ENCODE measurements around the gene NKD2.
A peak's percentile ranks its signal among the peaks of the same experiment; 100 is the strongest.
"Not testable (repeated sequence)": the region's sequence is repeated elsewhere in the genome, so short reads cannot be mapped to it uniquely, and the experiment has no call there.

The NKD2 gene, protein sequence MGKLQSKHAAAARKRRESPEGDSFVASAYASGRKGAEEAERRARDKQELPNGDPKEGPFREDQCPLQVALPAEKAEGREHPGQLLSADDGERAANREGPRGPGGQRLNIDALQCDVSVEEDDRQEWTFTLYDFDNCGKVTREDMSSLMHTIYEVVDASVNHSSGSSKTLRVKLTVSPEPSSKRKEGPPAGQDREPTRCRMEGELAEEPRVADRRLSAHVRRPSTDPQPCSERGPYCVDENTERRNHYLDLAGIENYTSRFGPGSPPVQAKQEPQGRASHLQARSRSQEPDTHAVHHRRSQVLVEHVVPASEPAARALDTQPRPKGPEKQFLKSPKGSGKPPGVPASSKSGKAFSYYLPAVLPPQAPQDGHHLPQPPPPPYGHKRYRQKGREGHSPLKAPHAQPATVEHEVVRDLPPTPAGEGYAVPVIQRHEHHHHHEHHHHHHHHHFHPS

DNA sequence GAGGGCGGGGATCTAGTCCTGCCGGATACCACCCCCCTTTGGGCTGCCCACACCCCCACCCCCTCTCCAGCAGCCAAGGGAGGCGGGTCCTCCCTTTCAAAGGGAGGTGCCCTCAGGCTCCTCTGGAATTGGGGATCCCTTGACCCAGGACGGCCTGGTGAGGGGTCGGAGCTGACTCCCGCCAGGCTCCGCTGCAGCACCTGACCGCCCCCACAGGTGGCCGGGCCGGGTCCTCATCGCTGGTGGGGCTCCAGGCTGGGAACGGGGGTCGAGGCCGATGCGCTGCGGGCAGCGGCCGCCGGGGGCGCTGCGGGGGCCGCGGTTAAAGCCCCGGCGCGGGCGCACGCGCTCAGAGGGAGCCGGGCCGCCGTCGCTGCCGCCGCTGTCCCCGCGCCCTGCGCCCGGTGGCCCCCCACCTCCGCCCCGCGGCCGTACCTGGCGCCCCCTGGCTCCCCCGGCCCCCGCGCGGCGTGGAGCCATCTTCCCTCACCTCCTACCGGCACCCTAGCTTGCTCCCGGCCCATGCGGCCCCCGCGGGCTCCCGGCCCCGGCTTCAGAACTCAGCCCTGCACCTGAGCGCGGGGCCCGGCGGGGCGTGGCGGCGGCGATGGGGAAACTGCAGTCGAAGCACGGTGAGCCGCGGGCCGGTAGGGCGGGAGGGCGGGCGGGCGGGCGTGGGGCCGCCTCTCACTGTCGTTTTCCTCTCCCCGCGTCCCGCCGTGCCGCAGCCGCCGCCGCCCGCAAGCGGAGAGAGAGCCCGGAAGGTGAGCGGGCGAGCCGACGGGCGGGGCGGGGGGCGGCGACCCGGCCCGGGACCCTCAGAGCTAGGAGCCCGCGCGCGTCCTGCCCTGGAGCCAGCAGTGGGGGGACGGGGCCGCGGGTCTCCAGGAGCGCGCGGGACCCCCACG lies at the start of gene NKD2:
TSS of gene NKD2 (plus strand) at position 352 of the 908 bp plus-strand sequence. CDS start at position 608, 256 bp downstream.
- DNase-seq (ENCODE audit: low spot score) = peak; percentile 69

DNA sequence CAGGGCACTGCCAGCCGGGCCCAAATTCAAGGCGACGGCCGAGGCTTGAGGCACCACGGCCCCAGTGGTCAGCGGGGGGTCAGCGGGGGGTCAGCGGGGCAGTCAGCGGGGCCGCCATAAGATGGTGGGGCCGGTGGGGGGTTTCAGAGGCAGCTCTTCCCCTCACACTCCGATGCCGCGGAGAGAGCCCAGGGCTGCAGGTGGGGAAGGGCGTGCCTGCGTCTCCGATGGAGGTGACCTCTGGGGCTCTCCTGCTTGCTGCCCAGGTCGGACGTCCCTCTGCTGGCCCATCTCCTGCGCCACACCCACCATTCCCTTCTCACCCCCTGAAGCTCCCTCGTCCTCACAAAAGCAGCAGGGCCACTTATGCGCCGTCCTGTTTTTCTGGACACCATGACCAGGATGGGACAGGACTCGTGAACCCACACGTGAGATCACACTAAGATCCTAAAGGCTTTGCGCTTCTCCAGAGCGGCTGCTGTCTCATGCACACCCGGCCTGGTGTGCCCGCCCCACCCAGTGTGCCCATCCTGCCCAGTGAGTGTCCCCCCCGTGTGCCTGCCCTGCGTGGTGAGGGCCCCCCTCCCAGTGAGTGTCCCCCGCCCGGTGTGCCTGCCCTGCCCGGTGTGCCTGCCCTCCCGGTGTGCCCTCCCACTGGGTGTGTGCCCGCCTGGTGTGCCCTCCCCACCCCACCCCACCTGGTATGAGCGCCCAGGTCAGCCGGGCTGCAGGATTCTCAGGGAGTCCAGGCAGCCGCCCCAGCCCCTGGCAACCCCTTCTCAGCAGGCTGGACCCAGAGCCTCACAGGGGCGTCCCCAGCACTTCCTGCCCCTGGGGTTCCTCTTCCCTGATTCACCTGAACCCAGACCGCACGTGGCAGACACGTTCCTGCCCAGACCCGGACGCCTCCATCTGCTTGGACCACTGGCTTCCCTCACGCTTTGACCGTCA lies 48.7 kb upstream of the NKD2 start:
- DNase-seq (ENCODE audit: low spot score) = no peak

DNA sequence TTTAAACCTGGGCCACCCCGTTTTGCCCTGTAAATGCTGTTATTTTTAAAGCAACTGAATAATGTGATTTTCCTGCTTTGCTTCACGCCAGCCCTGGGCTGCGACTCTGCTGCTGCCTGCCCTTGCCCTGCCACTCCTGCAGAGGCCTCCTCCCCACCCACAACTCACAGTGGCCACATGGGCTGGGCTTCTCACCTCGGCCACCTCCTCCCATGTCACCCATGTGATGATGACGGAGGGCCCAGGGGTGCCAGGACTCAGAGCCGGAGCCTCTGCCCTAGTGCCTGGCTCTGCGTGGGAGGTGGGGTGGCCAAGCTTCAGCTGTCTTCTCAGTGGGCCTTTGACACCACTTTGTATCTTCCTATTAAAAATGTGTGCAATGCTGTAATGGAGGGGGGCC lies 48.1 kb upstream of the NKD2 start:
- DNase-seq (ENCODE audit: low spot score) = no peak

DNA sequence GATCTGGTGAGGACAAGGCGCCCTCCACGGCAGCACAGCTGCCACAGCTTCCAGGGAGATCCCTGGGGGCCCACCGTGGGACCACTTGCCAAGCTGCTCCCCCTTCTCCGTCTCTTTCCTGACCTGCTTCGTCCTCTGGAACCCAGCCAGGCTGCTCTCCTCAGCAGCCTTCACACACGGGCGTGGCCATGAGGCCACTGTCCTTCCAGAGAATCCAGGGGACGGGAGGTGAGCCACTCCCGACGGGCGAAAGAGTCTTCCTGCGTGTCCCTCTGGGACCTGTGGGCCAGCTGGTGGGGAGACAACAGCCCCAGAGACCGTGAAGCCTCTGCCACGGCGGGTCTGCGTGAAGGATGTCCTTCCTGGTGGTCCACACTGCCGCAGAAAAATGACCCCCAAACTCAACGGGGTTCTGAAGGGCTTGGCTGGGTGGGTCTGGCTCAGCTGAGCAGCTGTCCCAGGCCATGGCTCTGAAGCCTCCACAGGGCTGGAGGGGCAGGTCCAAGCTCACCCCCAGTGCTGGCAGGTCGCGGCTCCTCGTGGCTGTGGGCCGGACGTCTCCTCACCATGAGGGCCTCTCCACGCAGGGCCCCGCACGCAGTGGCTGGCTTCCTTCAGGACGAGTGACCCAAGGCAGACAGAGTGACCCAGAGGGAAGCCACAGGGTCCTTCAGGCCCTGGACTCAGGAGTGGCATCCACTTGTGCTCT lies 47.4 kb upstream of the NKD2 start:
- no peak for DNase-seq (ENCODE audit: low spot score)

DNA sequence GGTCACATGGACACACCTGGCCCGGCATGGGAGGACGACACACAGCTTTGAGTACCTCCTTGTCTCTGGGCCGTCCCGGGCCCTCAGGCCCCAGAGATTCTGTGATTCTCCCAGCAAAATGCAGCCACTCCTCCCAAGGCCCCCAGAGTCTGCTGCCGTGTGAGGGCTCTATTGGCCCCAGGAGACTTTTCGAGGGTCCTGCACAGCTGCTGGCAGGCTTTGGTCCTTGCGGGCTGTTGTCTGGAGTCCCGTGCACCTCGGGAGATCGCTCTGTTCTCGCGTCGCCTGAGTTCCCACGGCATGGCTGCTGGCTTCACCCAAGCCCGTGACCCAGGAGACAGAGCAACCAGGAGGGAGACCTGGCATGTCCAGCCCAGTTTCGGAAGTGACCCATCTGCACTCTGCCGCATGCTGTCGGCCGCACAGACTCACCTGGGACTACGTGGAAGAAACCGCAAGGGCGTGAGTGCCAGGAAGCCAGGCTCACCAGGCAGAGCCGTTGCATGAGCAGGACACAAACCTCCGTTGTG lies 46.8 kb upstream of the NKD2 start:
- no peak for DNase-seq (ENCODE audit: low spot score)

DNA sequence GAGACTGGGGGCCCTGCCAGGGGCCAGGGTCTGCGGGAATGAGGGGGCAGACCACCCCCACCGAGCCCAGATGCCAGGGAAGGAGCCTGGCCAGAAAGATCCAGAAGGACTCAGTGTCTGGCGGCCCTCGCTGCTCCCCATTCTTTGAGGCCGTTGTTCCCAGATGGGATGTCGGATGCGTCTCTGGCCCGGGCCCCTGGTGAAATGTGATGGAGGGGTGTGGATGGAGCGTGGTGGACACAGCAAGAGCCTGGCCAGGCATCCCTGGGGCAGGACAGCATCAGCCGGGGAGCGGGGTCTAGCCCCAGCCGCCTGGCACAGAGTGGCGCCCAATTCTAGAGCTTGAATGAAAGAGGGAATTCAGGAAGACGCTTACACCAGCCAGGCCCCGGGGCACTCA lies 46.2 kb upstream of the NKD2 start:
- no peak for DNase-seq (ENCODE audit: low spot score)

DNA sequence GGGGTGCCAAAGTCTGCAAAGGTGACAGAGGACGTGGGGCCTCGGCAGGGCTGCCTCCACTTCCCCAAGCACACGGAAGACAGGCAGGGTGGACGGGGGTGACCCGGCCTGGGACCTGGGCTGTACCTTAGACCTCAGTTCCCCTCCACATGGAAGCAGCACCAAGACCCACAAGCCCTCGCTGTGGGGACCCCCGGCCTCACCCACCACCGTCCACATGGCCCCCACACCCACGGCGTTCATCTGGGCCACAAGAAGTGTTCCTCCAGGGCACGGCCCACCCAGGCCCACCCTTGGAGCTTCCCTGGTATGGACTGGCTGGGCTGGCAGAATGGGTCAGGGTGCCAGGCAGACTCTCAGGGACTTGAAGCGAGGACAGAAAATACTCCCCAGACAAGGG lies 45.8 kb upstream of the NKD2 start:
- DNase-seq (ENCODE audit: low spot score) = no peak

DNA sequence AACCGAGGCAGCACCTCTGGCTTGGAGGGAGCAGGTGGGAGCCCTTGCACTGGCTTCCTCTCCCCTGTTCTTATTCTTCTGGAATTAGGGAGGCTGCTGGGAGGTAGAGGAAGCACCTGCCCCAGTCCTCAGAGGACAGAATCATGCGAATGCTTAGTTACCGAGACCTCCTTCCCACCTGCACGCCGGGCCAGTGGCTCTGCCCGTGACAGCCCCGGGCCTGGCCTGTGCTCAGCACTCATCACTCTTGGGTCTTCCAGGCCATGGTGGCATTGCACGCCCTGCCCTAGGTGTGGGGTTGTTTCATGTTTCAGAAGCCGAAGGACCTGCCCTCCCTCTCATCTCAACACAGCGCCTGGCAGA lies 45.3 kb upstream of the NKD2 start:
- no peak for DNase-seq (ENCODE audit: low spot score)

DNA sequence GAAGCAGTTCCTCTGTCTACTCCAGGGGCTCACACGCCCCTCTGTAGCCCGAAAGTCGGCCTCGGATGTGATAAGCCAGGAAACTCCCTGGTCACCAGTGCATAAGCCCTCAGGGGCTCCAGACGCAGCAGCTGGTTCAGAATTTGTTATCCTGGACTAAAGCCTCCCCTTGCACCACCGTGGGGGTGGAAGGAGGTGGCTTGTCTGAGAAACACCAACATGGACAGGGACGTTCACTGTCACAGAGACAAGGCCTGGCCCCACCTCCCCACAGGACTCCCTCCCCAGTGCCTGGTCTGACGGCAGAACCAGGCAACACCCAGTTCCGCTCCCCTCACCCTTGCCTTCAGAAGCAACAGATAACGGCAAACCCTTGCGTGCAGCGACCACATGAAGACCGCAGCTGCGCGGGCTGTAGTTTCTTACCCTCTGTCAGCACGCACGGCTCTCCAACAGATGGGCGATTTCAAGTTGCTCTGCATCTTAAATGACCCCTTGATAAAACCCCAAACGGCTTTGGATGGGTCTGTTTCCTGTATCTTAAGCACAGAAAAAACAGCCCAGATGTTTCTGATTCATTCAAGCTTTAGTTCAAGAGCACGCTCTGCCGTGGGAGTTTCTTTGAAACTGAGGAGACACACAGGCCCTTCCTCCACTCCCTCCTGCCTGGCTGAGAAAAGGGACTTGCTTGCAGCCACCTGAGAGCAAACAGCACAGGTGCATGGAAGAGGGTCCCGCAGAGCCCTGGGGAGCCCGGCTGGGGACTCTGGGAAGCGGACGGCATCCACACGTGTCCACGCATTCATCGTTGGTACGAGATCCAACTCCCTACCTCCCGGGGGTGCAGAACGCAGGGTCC lies 44.7 kb upstream of the NKD2 start:
- peak; percentile 52 for DNase-seq (ENCODE audit: low spot score)

DNA sequence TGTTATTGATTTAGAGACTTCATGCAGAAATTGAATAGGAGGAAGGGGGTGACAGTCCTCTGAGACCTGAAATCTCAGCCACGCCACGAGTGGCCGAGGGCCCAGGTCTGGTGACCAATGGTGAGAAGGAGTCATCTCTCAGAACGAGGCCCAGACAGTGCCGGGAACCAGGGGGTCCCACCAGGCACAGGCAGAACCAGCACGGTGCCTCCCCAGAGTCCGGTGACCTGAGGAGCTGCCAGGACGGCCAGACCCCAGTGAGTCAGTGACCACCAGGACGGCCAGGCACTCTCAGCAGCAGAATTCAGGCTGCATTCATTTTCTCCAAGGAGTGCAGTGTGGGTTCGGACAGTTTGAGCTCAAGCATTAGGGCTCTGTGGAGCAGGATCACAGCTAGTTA lies 43.8 kb upstream of the NKD2 start:
- DNase-seq (ENCODE audit: low spot score) = no peak

DNA sequence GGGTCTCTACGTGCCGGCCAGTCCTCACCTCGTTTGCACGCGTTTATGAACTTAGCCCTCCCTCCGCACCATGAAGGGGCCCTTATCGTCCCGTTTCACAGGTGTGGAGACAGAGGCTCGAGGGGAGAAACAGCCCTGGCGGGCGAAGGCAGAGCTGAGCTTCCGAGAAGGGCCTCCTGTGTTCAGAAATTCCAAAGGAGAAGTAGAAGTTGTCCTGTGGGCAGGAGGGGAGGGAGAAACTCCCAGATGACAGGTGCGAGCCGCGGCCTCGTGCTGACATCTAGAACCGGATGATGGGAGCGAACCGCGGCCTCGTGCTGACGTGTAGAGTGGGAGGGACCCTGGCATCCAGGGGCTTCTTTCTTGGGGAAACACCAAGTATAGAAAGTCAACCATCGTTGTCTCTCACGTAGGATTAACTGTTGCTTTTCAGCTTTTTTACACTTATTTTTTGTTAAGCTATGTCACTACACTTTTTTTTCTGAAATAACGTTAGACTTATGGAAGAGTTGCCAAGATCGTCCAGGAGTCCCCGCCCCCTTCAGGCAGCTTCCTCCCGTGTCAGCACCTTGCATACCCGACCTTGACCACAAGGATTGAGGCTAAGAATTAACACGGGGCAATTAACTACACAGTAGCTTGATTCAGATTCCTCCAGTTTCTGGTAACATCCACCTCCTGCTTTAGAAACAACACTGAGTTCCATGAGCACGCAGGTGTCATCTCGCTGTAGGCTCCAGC lies 42.8 kb upstream of the NKD2 start:
- DNase-seq (ENCODE audit: low spot score) = no peak

DNA sequence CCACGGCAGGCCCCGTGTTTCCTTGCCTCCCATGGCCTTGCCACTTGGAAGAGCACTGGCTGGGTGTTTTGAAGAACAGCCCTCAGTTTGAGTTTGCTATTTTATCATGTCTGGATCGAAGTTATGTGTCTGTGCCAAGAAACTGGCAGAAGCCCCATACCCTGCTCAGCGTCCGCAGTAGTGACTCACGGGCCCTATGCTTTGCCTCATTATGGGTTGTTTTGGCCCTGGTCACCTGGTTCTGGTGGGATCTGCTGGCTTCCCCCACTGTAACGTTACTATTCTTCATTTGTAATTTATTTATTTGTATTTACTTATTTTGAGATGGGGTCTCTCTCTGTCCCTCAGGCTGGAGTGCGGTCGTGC lies 42.3 kb upstream of the NKD2 start:
- no peak for DNase-seq (ENCODE audit: low spot score)

DNA sequence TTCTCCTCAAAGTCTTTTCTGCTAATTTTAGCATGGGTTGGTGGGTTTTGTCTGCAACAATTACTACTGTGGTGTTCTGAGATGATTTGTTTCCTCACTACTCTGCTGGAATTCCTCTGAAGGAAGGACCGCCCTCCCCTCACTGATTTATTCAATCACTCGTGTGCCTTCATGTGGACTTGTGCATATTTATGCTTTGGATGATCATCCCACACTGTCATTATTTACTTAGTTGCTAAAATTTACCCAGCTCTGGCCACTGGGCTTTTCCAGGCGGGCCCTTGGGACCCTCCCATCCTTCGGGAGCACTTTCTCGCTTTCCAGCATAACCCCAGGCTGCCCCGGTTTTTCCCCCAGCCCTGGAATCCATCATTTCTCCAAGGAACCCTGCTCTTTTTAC lies 41.7 kb upstream of the NKD2 start:
- DNase-seq (ENCODE audit: low spot score) = no peak

DNA sequence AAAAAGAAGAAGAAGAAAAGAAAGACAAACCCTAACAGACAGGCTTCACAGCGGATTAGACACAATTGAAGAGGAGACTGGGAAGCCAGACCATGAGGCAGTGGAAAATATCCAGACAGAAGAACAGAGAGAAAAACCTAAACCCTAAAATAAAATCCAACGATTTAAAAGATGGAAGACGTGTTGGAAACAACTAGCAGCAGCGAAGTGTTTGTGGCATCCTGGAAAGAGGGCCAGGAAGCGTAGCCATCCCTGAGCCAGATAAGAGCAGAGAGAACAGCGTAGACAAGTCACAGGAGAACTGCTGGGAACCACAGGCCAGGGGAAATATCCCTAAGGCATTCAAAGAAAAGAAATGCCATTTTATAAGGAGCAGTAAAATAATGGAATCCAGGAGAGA lies 39.7 kb upstream of the NKD2 start:
- DNase-seq (ENCODE audit: low spot score) = no peak

DNA sequence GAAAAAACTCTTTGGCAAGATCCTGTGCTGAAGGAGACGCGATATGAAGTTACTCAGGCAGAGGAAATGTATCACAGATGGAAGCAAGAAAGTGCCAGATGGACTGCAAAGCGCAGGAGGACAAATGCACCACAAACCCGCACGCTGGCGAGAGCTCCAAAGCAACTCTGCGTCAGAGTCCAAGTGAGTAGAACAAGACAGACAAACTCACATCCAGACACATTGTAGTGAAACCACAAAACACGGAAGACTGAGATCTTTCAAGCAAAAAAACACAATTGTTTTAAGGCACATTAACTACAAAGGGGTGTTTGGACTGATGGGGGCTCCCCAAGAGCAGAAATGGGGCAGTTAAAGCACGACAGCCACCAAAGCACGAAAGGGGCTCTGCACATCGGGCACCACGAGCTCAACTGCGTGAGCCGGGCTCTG lies 39.2 kb upstream of the NKD2 start:
- no peak for DNase-seq (ENCODE audit: low spot score)

DNA sequence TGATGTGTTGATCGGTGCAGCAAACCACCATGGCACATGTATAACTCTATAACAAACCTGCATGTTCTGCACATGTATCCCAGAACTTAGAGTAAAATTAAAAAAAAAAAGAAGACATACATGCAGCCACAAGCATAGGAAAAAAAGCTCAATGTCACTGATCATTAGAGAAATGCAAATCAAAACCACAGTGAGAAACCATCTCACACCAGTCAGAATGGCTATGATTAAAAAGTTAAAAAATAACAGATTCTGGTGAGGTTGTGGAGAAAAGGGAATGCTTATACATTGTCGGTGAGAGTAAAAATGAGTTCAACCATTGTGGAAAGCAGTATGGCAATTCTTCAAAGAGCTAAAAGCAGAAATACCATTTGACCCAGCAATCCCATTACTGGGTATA lies 36.0 kb upstream of the NKD2 start:
- not testable (repeated sequence) for DNase-seq (ENCODE audit: low spot score)

DNA sequence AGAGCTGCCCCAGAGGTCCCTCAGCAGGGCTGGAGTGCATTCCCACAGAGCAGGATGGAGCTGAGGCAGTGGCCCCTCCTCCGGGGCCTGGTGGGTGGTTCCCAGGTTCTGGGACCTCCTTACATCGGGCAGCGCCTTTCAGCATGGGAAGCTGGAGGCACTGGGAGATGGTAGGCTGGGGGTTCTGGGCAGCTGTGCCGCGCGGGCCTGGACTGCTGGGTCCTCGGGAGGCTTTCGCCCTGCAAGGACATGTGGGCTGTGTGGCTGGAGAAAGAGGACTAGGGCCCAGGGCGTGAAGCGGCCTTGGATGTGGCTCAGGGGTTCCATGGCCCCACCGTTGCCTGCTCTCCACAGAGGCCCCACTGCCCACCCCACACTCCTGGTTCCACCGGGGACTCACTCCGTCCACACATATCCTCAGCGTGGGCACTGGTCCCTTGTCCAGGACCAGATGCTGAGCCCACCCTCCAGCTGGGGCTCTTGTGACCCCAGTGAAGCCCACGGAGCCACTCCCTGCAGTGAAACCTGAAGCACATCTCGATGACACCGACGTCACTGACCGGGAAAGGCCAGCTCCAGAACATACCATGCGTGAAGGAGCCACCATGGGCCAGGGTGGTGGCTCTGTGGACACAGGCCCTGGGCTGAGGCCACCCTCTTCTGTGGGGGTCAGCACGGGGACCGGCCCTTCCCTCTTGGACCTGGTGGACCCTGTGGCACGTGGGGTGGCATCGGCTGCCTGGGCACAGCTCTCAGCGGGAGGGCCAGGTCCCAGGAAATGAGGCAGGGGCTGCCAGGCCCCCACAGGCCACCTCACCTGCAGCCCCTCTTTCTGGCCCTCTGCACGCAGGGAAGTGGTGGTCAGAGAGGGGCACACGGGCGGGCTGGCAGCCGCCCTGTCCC lies 31.5 kb upstream of the NKD2 start:
- DNase-seq (ENCODE audit: low spot score) = no peak

DNA sequence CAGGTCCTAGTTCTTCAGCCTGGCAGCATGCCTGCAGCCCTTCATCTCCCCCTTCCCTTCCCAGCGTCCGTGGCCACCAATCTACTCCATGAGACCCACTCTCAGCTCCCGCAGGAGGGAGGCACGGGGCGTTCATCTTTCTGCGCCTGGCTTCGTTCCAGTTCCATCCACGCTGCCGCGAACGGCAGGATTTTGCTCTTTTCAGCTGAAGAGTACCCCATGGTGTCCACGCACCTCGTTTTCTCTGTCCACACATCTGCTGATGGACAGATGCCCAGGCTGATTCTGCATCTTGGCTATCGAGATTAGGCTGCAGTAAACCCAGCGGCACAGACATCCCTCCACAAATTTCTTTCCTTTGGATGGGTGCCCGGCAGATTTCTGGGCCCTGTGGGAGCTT lies 30.5 kb upstream of the NKD2 start:
- no peak for DNase-seq (ENCODE audit: low spot score)

All from hepatic stellate cell (primary cell).